Neural progenitor cell (in vitro differentiated cells): Measurements from ENCODE around the gene DOHH. TPM values are rescaled to one million over a fixed set of nuclear protein-coding genes. Genes with fewer than 3 reads are reported as not detected.

Experiments used
- DNase-seq: peaks from one replicate; pipeline ENCODE4 v3.0.0-alpha.2; 2016; ENCODE audit warnings: low spot score
- H2AFZ ChIP-seq: fragments of 200-600 bp; sonication (generic); replicated peaks from 2 replicates; pipeline ENCODE4 v1.6.1; 2016; ENCODE audit warnings: antibody characterized with exemption
- H3F3A ChIP-seq: fragments of 200-600 bp; sonication (generic); 2 replicates; pipeline ENCODE4 v1.6.1; 2016; ENCODE audit warnings: antibody characterized with exemption, low read depth
- H3K27ac ChIP-seq: fragments of 200-600 bp; sonication (generic); 2 replicates; pipeline ENCODE4 v1.5.1; 2016; ENCODE audit warnings: mild to moderate bottlenecking
- H3K27me3 ChIP-seq: fragments of 200-600 bp; sonication (generic); 2 replicates; pipeline ENCODE4 v1.6.1; 2016; ENCODE audit warnings: mild to moderate bottlenecking, moderate library complexity
- H3K36me3 ChIP-seq: fragments of 200-600 bp; sonication (generic); 2 replicates; pipeline ENCODE4 v1.5.1; 2016
- H3K4me1 ChIP-seq: fragments of 200-600 bp; sonication (generic); 2 replicates; pipeline ENCODE4 v1.6.1; 2016; ENCODE audit warnings: mixed run types
- H3K4me2 ChIP-seq: fragments of 200-600 bp; sonication (generic); 2 replicates; pipeline ENCODE4 v1.6.1; 2016
- H3K4me3 ChIP-seq: fragments of 200-600 bp; sonication (generic); 2 replicates; pipeline ENCODE4 v1.5.1; 2016
- H3K79me2 ChIP-seq: fragments of 200-600 bp; sonication (generic); 2 replicates; pipeline ENCODE4 v1.6.1; 2016; ENCODE audit warnings: low read depth
- H3K9ac ChIP-seq: fragments of 200-600 bp; sonication (generic); 2 replicates; pipeline ENCODE4 v1.6.1; 2016
- H3K9me3 ChIP-seq: fragments of 200-600 bp; sonication (generic); 2 replicates; pipeline ENCODE4 v1.5.1; 2016; ENCODE audit warnings: low read depth
- H4K20me1 ChIP-seq: fragments of 200-600 bp; sonication (generic); 2 replicates; pipeline ENCODE4 v1.6.1; 2016; ENCODE audit warnings: low read depth
- H3K27ac Mint-ChIP-seq: 3 replicates; pipeline ENCODE4 v1.8.0; 2021; ENCODE audit warnings: mixed read lengths
- H3K27me3 Mint-ChIP-seq: 2 replicates; pipeline ENCODE4 v1.8.0; 2022; ENCODE audit warnings: low read depth, mild to moderate bottlenecking, inconsistent platforms, moderate library complexity, mixed read lengths; ENCODE audit not compliant: insufficient read depth
- H3K36me3 Mint-ChIP-seq: 3 replicates; pipeline ENCODE4 v1.8.0; 2021; ENCODE audit warnings: mixed read lengths
- H3K4me1 Mint-ChIP-seq: 3 replicates; pipeline ENCODE4 v1.8.0; 2021; ENCODE audit warnings: mixed read lengths
- H3K4me3 Mint-ChIP-seq: 3 replicates; pipeline ENCODE4 v1.8.0; 2021; ENCODE audit warnings: mild to moderate bottlenecking, moderate library complexity, mixed read lengths
- H3K9me3 Mint-ChIP-seq: 3 replicates; pipeline ENCODE4 v1.8.0; 2020; ENCODE audit warnings: mixed read lengths
- EZH2 ChIP-seq: fragments of 200-600 bp; sonication (generic); IDR thresholded peaks from 2 replicates; pipeline ENCODE4 v1.6.1; 2017; ENCODE audit warnings: antibody characterized with exemption, mild to moderate bottlenecking, moderate library complexity
- EZH2phosphoT487 ChIP-seq: fragments of 200-600 bp; sonication (generic); IDR thresholded peaks from 2 replicates; pipeline ENCODE4 v1.6.1; 2017; ENCODE audit warnings: antibody characterized with exemption
- total RNA-seq: library from RNA; depleted of rRNA; stranded (reverse); fragments of >200 nt; gene quantifications from 2 replicates; pipeline ENCODE4 v1.2.3, GENCODE V29; 2015; ENCODE audit warnings: low replicate concordance
- TF ChIP-seq, protein P1 (sequence below): fragments of 200-600 bp; sonication (generic); IDR thresholded peaks from 2 replicates; pipeline ENCODE4 v1.5.1; 2017; ENCODE audit warnings: antibody characterized with exemption, mild to moderate bottlenecking

DOHH gene
- total RNA-seq, 1 donor from 2014 or later: 0.69 TPM

DNA sequence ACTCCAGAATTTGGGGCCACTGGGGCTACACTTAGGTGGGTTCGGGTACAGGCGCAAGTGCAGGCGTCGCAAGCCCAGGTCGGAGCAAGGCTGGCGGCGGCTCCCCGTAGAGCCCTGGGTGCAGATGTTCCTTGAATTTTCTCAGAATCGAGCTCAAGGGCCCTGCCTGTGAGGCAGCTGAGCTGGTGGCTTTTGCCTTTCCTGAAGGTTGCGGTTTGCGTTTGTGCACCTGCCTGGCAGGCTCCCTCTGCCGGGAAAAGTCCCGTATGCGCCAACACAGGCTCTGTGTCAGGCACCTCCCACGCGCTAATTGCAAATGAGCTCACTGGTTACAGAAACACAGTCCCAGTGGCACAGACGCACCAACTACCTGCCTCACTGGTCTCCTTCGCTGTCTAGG is 5.9 kb downstream of the DOHH start:
- no peak for DNase-seq
- H3K4me1 ChIP-seq: peaks cover 2% of the 10 kb centered on the region
- no peaks in the 10 kb centered on the region for H3K9me3 ChIP-seq
- H4K20me1 ChIP-seq: no peaks in the 10 kb centered on the region
- H3K36me3 Mint-ChIP-seq: peaks cover 14% of the 10 kb centered on the region
- no peaks in the 10 kb centered on the region for H3K27me3 Mint-ChIP-seq
- H3K4me2 ChIP-seq: no peak overlapping the region
- H3K36me3 ChIP-seq: no peaks in the 10 kb centered on the region
- H3K4me3 Mint-ChIP-seq: no peak overlapping the region
- H3K27ac Mint-ChIP-seq: no peak overlapping the region
- H3K27me3 ChIP-seq: no peaks in the 10 kb centered on the region
- peaks cover 19% of the 10 kb centered on the region for H3K79me2 ChIP-seq
- no peaks in the 10 kb centered on the region for H3K9me3 Mint-ChIP-seq
- H3K27ac ChIP-seq: no peak overlapping the region
- H3K4me3 ChIP-seq: no peak overlapping the region
- no peaks in the 10 kb centered on the region for H3F3A ChIP-seq
- TF ChIP-seq EZH2: no peak
- TF ChIP-seq EZH2phosphoT487: no peak
- TF ChIP-seq, protein P1, sequence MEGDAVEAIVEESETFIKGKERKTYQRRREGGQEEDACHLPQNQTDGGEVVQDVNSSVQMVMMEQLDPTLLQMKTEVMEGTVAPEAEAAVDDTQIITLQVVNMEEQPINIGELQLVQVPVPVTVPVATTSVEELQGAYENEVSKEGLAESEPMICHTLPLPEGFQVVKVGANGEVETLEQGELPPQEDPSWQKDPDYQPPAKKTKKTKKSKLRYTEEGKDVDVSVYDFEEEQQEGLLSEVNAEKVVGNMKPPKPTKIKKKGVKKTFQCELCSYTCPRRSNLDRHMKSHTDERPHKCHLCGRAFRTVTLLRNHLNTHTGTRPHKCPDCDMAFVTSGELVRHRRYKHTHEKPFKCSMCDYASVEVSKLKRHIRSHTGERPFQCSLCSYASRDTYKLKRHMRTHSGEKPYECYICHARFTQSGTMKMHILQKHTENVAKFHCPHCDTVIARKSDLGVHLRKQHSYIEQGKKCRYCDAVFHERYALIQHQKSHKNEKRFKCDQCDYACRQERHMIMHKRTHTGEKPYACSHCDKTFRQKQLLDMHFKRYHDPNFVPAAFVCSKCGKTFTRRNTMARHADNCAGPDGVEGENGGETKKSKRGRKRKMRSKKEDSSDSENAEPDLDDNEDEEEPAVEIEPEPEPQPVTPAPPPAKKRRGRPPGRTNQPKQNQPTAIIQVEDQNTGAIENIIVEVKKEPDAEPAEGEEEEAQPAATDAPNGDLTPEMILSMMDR: no peak
- H2AFZ ChIP-seq: no peak overlapping the region
- no peak overlapping the region for H3K9ac ChIP-seq
- H3K4me1 Mint-ChIP-seq: peaks cover 4% of the 10 kb centered on the region

DNA sequence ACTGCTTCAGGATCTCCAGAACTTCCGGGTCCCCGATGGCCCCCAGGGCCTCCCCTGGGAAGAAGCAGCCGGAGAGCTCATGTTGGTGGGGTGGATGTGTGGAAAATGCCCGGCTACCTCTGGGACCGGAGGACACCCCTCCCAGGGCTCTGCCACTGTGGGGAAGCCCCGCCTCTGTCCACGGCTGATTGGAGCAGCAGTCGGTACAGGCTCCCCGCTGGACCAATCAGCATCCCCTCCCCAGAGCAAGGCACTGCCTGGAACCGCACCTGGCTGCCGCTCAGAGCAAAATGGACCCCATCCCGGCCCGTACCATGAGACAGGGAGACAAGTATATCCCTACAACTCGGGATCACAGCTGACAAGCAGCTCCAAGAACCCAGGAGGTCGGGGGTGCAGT is 6.4 kb downstream of the DOHH start:
- Histone ChIP-seq H3K4me3 (no peak overlapping the region), H2AFZ (no peak overlapping the region), H3K4me1 (no peaks in the 10 kb centered on the region), H3F3A (no peaks in the 10 kb centered on the region), H3K27ac (no peak overlapping the region), H3K79me2 (peaks cover 14% of the 10 kb centered on the region), H3K9me3 (no peaks in the 10 kb centered on the region), H3K36me3 (no peaks in the 10 kb centered on the region), H3K9ac (no peak overlapping the region), H4K20me1 (no peaks in the 10 kb centered on the region), H3K27me3 (no peaks in the 10 kb centered on the region), H3K4me2 (no peak overlapping the region)
- no peaks in the 10 kb centered on the region for H3K9me3 Mint-ChIP-seq
- no peak overlapping the region for H3K4me3 Mint-ChIP-seq
- TF ChIP-seq EZH2 (no peak), EZH2phosphoT487 (no peak)
- TF ChIP-seq, protein P1: no peak
- H3K4me1 Mint-ChIP-seq: peaks cover 2% of the 10 kb centered on the region
- peak; percentile 57 for DNase-seq
- H3K27ac Mint-ChIP-seq: no peak overlapping the region
- peaks cover 14% of the 10 kb centered on the region for H3K36me3 Mint-ChIP-seq
- H3K27me3 Mint-ChIP-seq: no peaks in the 10 kb centered on the region

DNA sequence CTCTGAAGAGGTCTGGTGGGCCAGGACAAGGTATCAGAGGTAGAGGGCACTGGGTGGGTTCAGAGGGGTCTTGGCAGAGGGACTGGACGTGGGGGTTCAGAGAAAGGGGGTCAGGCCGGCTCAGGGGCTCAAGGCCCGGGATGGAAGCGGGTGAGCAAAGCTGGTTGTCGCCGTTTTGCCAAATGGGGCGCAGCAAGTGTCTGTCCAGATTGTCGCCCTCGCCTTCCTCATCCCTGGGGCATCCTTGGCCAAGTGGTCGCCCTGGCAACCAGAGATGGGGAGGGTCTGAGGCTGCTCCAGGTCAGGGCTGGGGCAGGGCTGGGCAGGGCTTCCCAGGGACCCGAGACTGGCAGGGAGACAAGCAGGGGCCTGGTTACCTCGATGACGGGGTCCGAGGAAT is 6.8 kb downstream of the DOHH start:
- Histone ChIP-seq H3K4me3 (no peak overlapping the region), H3K4me1 (no peaks in the 10 kb centered on the region), H3K36me3 (no peaks in the 10 kb centered on the region), H3F3A (no peaks in the 10 kb centered on the region), H3K4me2 (no peak overlapping the region), H3K27me3 (no peaks in the 10 kb centered on the region), H2AFZ (no peak overlapping the region), H3K27ac (no peak overlapping the region), H3K79me2 (peaks cover 10% of the 10 kb centered on the region), H3K9ac (no peak overlapping the region), H3K9me3 (no peaks in the 10 kb centered on the region), H4K20me1 (no peaks in the 10 kb centered on the region)
- TF ChIP-seq EZH2phosphoT487: no peak
- no peak for TF ChIP-seq EZH2
- TF ChIP-seq, protein P1: no peak
- H3K27ac Mint-ChIP-seq: no peak overlapping the region
- H3K27me3 Mint-ChIP-seq: no peaks in the 10 kb centered on the region
- H3K36me3 Mint-ChIP-seq: peaks cover 16% of the 10 kb centered on the region
- DNase-seq: no peak
- H3K4me1 Mint-ChIP-seq: no peaks in the 10 kb centered on the region
- no peaks in the 10 kb centered on the region for H3K9me3 Mint-ChIP-seq
- no peak overlapping the region for H3K4me3 Mint-ChIP-seq
